HG03378 (cell line): ENCODE data around the gene SPAG5.

ENCODE experiments used
- ATAC-seq: cut with Tn5 transposase; IDR thresholded peaks from one replicate; pipeline ENCODE4 v1.9.1; 2021; ENCODE audit warnings: mild to moderate bottlenecking, moderate library complexity; ENCODE audit not compliant: unreplicated experiment

Gene SPAG5

DNA sequence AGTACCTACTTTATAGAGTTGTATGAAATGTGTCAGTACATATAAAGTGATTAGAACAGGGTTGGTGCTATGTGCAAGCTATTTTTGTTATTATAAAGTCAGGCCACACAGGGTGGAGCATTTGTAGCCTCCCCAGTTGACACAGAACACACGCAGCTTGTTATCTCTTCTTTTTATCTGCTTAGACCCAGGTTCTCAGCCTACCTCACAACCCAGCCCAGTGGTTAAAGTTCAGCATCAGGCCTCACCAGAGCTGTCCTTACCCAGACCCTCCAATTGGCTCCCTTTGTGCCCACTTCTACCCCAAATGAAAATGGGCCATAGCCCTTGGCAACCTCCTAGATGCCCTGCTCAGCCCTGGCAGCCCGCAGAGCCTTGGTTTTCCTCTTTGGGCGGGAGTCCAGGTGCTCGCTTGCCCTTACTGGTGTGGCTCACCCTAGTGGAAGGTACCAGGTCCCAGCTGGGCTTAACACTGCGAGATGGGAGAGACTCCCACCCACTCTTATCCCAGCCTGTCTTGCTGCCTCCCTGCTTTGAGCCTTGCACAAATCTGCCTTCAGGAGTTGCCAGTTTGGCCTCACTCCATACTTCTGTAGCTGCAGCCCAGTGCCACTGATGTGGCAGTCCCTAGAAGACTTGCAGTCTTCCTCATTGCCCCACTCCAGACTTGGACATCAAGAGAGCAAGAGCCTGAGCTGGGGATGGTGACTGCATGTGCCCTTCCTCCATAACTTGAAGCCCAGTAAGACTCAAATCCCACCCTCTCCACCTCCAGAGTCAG is 26.4 kb downstream of the SPAG5 start:
- no peak for ATAC-seq

- ATAC-seq: peak; percentile 57
Measured at GRCh38 chr17:28571361-28572122, 27.3 kb downstream of the SPAG5 start, which contains the start of gene PIGS. Gene PIGS, minus strand, starts transcription at chr17:28571524. Its CDS starts 28 bp downstream, at chr17:28571496.

GRCh38 chr17:28570716-28571360 is 28.0 kb downstream of the SPAG5 start:
- peak; percentile 17 for ATAC-seq

DNA sequence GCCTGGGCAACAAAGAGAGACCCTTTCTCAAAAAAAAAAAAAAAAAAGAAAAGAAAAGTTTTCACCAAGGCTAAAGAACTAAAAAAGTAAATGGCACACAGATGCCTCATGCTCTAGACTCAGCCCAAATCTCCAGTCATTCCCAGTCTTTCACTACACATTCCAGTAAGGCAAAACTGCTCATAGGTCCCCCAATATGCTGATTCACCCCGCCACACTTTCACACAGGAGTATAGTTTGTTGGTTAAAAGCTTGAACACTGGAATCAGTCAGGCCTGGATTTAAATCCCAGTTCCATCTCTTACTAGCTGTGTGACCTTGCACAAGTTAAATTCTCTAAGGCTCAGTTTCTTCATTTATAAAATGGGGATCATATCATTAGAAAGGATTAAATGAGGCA is 29.4 kb downstream of the SPAG5 start:
- ATAC-seq: no peak

DNA sequence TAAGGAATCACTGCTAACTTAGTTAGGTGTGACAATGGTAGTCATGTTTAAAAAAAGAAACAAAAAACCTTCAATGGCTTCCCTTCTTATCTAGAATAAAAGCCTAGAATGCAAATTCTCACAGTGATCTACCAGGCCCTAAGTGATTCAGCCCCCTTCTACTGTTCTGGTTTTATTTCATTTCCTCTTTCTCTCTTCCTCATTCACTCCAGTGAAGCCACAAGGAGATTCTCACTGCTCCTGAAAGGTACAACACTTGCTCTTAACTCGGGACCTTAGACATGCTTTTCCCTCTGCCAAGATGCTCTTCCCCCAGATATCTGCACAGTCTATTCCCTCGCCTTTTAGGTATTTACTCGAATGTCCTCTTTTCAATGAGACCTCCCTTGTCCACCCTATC is 31.2 kb downstream of the SPAG5 start:
- peak; percentile 45 for ATAC-seq

DNA sequence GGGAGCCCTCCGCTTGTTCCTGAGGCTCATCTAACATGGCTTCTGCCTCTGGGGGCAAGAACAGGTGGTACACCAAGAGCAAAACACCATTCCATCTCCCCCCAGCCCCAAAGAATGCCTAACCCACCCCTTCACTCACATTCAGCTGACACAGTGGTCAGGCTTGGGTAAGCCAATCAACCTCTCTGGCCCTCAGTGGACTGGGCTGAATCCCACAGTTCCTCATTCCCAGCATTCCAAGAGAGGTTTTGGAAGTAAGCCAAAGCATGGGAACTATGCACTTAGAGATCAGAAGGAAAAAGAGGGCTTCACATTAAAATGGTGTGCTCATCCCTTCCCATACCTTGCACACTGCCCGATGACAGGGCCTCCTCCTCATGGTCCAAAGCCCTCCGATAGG is 35.4 kb downstream of the SPAG5 start:
- no peak for ATAC-seq

- ATAC-seq: no peak
Measured at GRCh38 chr17:28555022-28555421, 43.8 kb downstream of the SPAG5 start.

DNA sequence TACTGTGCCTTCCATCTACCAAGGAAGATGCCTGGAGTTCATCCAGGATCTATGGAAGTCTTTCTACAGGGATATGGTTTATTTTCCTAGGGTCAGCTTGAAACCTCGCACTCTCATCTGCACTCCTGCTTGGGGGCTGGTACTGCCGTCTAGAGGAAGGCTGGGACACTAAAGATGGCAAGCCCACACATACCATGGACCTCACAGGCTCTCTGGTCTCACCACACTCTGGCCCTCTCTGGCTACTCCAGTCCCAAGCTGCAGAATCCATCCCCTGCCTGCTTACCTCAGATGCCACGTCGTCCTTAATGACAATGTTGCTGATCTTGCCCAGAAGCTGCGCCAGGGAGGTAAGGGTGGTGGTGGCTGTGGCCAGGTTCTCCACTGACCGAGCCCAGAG is 44.3 kb downstream of the SPAG5 start:
- ATAC-seq: no peak

- no peak for ATAC-seq
Measured at GRCh38 chr17:28553000-28553505, 45.8 kb downstream of the SPAG5 start.

- ATAC-seq: no peak
Measured at GRCh38 chr17:28552176-28552999, 46.4 kb downstream of the SPAG5 start, which contains the start of gene UNC119. Gene UNC119, minus strand, starts transcription at chr17:28552624. Its CDS starts 67 bp downstream, at chr17:28552557.

DNA sequence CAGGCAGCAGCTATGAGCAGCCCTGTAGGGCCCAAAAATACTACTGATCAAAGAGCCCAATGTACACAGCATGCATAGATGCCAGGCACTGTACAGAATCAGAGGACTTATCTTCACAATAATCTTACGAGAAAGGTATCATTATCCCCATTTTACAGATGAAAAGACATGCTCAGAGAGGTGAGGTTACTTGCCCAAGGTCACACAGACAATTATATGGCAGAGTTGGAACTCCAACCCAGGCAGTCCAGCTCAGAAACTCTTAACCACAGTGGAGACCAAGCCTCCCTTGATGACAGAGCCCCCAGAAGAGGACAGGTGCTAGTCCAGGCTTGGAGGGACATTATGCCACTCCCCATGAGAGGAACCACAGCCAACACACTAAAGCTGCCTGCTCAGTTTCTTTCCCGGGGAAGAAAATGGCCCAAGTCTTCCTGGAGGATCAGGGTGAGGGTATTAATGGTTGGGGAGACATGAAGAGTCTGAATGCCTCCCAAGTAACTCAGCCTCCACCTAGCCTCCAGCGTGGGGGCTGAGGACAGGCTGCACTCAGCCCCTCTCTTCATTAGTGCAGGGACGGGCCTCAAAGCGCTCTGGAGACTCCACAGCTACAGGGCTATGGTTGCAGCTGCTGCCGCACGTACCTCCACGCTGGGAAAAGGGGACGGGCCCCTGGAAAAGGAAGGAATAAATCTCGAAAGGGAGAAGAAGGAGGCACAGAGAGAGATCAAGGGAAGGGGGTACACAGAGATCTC is 47.2 kb downstream of the SPAG5 start:
- no peak for ATAC-seq

GRCh38 chr17:28550858-28551257 is 48.0 kb downstream of the SPAG5 start:
- no peak for ATAC-seq

DNA sequence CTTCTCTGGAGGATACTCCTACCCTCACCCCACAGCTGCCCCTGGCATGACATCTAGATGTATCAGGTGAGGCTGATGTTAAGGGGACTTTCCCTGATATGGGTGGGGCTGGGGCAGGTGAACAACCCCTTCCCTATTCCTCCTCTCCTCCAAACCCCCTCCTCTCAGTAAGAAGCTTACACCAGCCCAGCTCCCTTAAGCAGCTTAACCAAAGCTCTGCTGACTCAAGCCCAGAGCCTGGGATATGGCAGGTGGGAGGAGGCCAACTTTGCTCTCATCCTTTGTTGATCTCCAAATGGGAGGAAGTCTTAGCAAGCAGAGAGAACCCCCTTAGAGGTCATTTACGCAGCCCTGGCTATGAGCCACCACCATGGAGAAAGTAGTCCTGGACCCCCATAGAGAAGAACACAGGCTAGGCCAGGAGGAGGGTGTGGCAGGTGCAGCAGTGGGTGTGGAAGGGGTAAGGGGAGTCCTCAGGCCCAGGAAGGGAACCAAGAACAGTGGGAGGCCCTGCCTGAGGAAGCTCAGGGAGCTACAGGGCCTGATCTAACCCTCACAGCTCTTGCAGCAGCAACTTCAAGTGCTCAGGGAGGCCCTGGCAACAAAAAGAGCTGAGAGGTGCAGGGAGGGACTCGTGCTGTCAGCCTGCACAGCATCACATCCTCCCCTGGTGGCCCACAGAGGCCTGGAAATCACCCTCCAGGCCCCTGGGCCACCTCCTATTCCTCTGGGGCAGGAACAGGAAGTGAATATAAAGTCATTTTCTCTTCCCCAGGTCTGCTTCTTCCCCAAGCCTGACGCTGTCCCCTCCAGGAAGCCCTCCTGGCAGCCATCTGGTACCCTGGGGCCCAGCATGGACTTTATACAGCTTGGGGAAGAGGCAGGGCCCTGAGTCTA is 49.3 kb downstream of the SPAG5 start:
- ATAC-seq: no peak

GRCh38 chr17:28548417-28549130 is 50.3 kb downstream of the SPAG5 start:
- ATAC-seq: no peak

GRCh38 chr17:28547623-28548416 is 51.0 kb downstream of the SPAG5 start:
- no peak for ATAC-seq

GRCh38 chr17:28547096-28547622 is 51.7 kb downstream of the SPAG5 start:
- ATAC-seq: no peak

GRCh38 chr17:28545787-28546415 is 52.9 kb downstream of the SPAG5 start:
- ATAC-seq: no peak
